ENCODE results near the gene ZSCAN5A. TPM values are rescaled to one million over a fixed set of nuclear protein-coding genes. Genes with fewer than 3 reads are reported as not detected.
A peak's percentile ranks its signal among the peaks of the same experiment; 100 is the strongest.
"Not testable (repeated sequence)": the region's sequence is repeated elsewhere in the genome, so short reads cannot be mapped to it uniquely, and the experiment has no call there.

Gene ZSCAN5A
- total RNA-seq, 1 donor from 2014 or later, result 14.8 TPM

DNA sequence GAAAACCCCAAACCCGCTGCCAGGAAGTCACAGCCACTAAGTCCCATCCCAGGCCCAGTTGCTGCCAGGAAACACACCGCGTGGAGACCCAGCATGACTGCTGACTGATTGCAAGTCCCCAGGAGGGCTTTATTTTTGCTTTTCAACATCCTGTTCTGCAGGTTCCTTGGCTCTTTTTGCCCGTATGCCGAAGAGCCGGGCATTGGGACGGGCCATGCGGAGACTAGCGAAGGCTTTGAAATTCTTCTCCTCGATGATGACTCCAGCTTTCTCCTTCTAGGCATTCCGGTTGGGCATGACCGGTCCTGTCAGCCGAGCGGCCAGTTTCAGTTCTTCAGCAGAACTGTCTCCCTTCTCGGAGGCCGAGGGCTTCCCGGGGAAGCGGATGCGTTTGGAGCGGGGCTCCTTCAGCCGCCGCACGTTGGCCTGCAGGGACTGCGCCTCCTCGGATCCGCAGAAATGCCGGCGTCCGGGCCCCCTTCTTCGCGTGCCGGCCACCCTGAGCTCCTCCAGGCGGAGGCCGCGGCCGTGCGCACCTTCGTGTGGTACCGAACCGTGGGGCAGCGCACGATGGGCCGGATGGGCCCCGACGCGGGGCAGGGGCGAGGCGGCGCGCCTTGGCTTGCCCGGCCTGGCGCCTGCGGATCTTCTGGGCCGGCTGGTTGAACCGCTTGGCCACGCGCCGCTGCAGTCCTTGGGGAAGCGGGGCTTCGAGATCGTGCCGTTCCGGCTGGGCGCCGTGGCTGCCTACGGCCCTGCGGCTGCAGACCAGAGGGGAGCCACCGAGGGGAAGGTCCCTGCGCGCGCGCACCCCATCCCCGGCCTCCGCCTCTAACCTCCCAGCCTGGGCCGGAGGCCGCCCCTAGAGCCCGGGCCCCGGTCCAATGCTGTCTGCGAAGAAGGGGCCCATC is 97.3 kb downstream of the ZSCAN5A start:
- H3K27ac ChIP-seq, result no peak overlapping the region
- H3K27me3 ChIP-seq, result peaks cover 9% of the 10 kb centered on the region
- intact Hi-C loops (cut with DNase I), result no loop called here
- ATAC-seq, result peak; percentile 41
- no peaks in the 10 kb centered on the region for H3K36me3 ChIP-seq
- peak overlapping the region; percentile 42 for H3K4me3 ChIP-seq
- no peaks in the 10 kb centered on the region for H3K9me3 ChIP-seq
- no peak for DNase-seq
- H3K4me1 ChIP-seq, result peaks cover 6% of the 10 kb centered on the region
- TF ChIP-seq, protein P1, sequence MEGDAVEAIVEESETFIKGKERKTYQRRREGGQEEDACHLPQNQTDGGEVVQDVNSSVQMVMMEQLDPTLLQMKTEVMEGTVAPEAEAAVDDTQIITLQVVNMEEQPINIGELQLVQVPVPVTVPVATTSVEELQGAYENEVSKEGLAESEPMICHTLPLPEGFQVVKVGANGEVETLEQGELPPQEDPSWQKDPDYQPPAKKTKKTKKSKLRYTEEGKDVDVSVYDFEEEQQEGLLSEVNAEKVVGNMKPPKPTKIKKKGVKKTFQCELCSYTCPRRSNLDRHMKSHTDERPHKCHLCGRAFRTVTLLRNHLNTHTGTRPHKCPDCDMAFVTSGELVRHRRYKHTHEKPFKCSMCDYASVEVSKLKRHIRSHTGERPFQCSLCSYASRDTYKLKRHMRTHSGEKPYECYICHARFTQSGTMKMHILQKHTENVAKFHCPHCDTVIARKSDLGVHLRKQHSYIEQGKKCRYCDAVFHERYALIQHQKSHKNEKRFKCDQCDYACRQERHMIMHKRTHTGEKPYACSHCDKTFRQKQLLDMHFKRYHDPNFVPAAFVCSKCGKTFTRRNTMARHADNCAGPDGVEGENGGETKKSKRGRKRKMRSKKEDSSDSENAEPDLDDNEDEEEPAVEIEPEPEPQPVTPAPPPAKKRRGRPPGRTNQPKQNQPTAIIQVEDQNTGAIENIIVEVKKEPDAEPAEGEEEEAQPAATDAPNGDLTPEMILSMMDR (IDR thresholded peaks at IDR 0.05), result no peak

DNA sequence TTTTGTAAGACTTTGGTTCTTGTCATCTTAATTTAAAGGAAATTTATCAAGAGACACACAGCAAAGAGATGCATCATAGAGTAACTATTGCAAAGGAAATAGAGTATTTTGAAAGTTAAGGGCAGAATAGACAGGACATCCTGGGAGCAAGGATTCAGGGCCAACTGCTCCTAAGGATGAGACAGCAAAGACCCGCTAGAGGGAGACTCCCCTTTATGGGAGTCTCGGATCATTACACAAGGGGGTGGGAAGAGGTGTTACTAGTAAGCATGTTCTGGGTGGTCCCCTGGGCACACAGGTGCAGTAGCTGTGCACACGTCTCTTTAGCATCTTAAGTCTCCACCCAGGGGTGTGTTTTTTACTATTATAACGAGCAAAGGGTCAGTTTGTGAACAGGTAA is 102.9 kb downstream of the ZSCAN5A start:
- H3K9me3 ChIP-seq, result no peaks in the 10 kb centered on the region
- no peaks in the 10 kb centered on the region for H3K27me3 ChIP-seq
- no peak for DNase-seq
- intact Hi-C loops (cut with DNase I), result no loop called here
- TF ChIP-seq, protein P1 (IDR thresholded peaks at IDR 0.05), result no peak
- H3K4me1 ChIP-seq, result no peaks in the 10 kb centered on the region
- no peak overlapping the region for H3K27ac ChIP-seq
- ATAC-seq, result no peak
- no peaks in the 10 kb centered on the region for H3K36me3 ChIP-seq
- no peak overlapping the region for H3K4me3 ChIP-seq

DNA sequence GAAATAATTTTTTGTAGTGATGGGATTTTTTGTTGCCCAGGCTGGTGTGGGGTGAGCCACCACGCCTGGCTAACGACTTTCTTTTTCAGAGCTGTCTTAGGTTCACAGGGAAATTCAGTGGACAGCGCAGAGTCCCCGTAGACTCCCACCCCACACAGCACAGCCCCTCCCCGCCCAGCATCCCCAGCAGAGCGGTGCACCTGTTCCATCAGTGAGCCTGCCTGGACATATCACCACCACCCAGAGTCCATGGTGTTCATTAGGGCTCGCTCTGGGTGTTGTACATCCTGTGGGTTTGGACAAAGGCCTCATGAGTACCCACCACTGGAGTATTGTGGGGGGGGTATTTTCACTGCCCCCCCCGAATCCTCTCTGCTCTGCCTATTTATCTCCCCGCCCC is 104.6 kb downstream of the ZSCAN5A start:
- intact Hi-C loops (cut with DNase I); H3K4me3 ChIP-seq; DNase-seq; H3K4me1 ChIP-seq; H3K9me3 ChIP-seq; ATAC-seq; H3K36me3 ChIP-seq; H3K27me3 ChIP-seq; H3K27ac ChIP-seq: not testable (repeated sequence)

DNA sequence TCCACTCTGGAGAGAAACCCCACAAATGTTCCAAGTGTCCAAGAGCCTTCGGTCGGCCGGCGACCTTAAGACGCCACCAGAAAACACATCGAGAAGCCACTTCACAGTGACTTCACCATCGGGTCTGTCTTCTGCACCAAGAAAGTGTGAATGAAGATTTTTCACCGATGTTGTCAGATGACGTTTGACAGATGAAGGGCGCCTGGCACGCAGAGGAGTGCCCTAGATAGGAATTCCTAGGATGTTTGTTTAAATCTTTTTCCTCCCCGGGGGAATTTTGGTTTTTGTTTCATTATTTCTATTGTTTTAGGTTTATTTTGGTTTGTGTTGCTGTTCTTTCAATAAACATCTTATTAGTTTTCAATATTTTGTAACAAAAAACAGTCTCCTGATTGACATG is 105.5 kb downstream of the ZSCAN5A start:
- Histone ChIP-seq H3K27me3 (no peaks in the 10 kb centered on the region), H3K27ac (no peak overlapping the region), H3K36me3 (no peaks in the 10 kb centered on the region), H3K9me3 (no peaks in the 10 kb centered on the region), H3K4me3 (no peak overlapping the region), H3K4me1 (no peaks in the 10 kb centered on the region)
- no peak for DNase-seq
- TF ChIP-seq, protein P1 (IDR thresholded peaks at IDR 0.05), result no peak
- peak; percentile 25 for ATAC-seq
- intact Hi-C loops (cut with DNase I), result no loop called here

DNA sequence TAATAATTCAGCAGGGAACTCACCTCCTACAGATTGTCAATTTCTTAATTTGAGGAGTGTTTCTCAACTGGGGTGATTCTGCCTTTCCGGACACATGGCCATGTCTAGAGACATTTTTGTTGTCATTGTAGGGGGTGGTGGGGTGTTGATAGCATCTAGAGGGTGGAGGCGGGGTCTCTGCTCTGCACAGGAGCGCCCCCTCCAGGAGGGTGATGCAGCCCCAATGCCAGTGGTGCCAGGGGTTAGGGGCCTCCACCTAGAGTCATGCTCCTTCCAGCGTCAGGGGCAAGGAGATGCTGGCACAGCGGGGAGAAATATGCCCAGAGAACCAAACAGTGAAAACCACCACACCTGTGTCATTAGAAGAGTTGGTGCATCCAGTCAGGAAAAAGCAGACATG is 107.1 kb downstream of the ZSCAN5A start:
- H3K4me3 ChIP-seq; H3K36me3 ChIP-seq; H3K27ac ChIP-seq; DNase-seq; H3K9me3 ChIP-seq; H3K27me3 ChIP-seq; intact Hi-C loops (cut with DNase I); H3K4me1 ChIP-seq: not testable (repeated sequence)
- peak; percentile 31 for ATAC-seq

DNA sequence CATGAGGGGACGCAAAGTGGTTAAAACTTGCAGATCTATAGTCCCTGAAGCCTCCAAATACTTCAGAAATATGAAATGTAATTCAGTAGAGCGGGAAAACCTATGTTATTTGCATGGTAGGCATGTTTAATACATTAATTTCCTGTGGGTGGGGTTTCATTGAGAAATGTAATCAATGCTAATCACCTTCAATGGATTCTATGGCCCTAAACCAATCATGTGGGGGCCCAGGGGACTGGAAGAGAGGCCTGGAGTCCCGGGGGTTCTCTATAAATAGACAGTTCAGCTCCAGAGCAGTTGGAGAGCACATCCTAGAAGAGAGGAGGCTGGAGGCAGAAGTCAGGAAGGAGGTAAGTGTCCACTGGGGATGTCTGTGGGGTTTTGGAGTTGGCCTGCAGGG is 112.7 kb downstream of the ZSCAN5A start, which contains the start of gene ZSCAN5C:
Gene ZSCAN5C (plus strand): TSS at position 301 of the 400 bp plus-strand sequence. CDS start 3,641 bp downstream, outside the sequence.
- ATAC-seq (no peak), DNase-seq (no peak)
- TF ChIP-seq, protein P1 (IDR thresholded peaks at IDR 0.05), result no peak
- no peak within 1 kb of the TSS for H3K4me3 ChIP-seq
- H3K36me3 ChIP-seq, result no peaks in the 10 kb centered on the region
- intact Hi-C loops (cut with DNase I), result no loop called here
- H3K27ac ChIP-seq, result no peak within 1 kb of the TSS
- no peaks in the 10 kb centered on the region for H3K27me3 ChIP-seq
- H3K9me3 ChIP-seq, result no peaks in the 10 kb centered on the region
- no peaks in the 10 kb centered on the region for H3K4me1 ChIP-seq

All from upper lobe of right lung (tissue), 1 donor.